ENCODE results near the gene SLC16A12.

The SLC16A12 gene

GRCh38 chr10:89390476-89391225 is 144.7 kb downstream of the SLC16A12 start:
- DNase-seq (ENCODE audit: low spot score): peak; percentile 47

- peak; percentile 82 for DNase-seq (ENCODE audit: low spot score)
These were observed 146.1 kb downstream of the SLC16A12 start for GRCh38 chr10:89389254-89389653.

GRCh38 chr10:89388806-89389205 is 146.6 kb downstream of the SLC16A12 start:
- no peak for DNase-seq (ENCODE audit: low spot score)

GRCh38 chr10:89384474-89385340 is 150.7 kb downstream of the SLC16A12 start:
- no peak for DNase-seq (ENCODE audit: low spot score)

- DNase-seq (ENCODE audit: low spot score): no peak
These were observed 152.6 kb downstream of the SLC16A12 start for GRCh38 chr10:89382757-89383156.

All from globus pallidus (tissue), 1 donor.